ENCODE results near the gene HELT. TPM values are rescaled to one million over a fixed set of nuclear protein-coding genes. Genes with fewer than 3 reads are reported as not detected.

HELT gene
- total RNA-seq, 1 donor from 2014 or later: not detected

DNA sequence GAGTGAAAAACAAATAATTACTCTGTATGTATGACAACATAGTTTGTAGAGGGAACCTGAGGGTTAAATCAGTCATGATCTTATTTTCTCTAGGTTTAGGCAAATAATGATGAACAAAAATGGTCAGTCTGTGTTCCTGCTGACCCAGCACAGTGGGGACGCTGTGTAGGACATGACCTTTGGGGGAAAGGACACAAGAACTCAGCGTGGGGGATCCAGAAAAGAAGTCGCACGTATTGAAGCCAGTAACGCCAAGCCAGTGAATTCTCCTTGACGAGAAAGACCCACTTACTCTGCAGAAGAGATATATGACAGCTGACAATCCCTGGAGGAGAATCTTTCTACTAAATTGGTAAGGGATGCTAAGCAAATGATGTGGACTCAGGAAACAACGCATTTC, 36.6 kb downstream of the HELT start:
- no peak overlapping the region for H3K27ac ChIP-seq (ENCODE audit: low read depth, low read length)
- no peak overlapping the region for H3K4me3 ChIP-seq (ENCODE audit: low read length in 3 of 3)
- peaks cover 0 to 4% (median 0%) of the 10 kb centered on the region in 3 donors for H3K27me3 ChIP-seq (ENCODE audit: control insufficient read depth in 3 of 3, insufficient read depth in 3 of 3, low read length in 3 of 3)
- H3K9me3 ChIP-seq (ENCODE audit: control insufficient read depth in 3 of 3, low read length in 3 of 3): no peaks in the 10 kb centered on the region
- no peaks in the 10 kb centered on the region for H3K4me1 ChIP-seq (ENCODE audit: control insufficient read depth in 3 of 3, insufficient read depth in 3 of 3, low read length in 3 of 3)
- H3K36me3 ChIP-seq (ENCODE audit: control insufficient read depth in 3 of 3, insufficient read depth in 3 of 3, low read length in 3 of 3): no peaks in the 10 kb centered on the region
- H3K9ac ChIP-seq (ENCODE audit: low read depth in 1 of 3, low read length in 3 of 3): no peak overlapping the region

- no peak overlapping the region for H3K4me3 ChIP-seq (ENCODE audit: low read length in 3 of 3)
- no peaks in the 10 kb centered on the region for H3K27me3 ChIP-seq (ENCODE audit: control insufficient read depth in 3 of 3, insufficient read depth in 3 of 3, low read length in 3 of 3)
- no peak overlapping the region for H3K27ac ChIP-seq (ENCODE audit: low read depth, low read length)
- no peak overlapping the region for H3K9ac ChIP-seq (ENCODE audit: low read depth in 1 of 3, low read length in 3 of 3)
- H3K36me3 ChIP-seq (ENCODE audit: control insufficient read depth in 3 of 3, insufficient read depth in 3 of 3, low read length in 3 of 3): no peaks in the 10 kb centered on the region
- H3K4me1 ChIP-seq (ENCODE audit: control insufficient read depth in 3 of 3, insufficient read depth in 3 of 3, low read length in 3 of 3): no peaks in the 10 kb centered on the region
- H3K9me3 ChIP-seq (ENCODE audit: control insufficient read depth in 3 of 3, low read length in 3 of 3): no peaks in the 10 kb centered on the region
These were observed 43.3 kb downstream of the HELT start for GRCh38 chr4:185061610-185062009.

- H3K36me3 ChIP-seq (ENCODE audit: control insufficient read depth in 3 of 3, insufficient read depth in 3 of 3, low read length in 3 of 3): no peaks in the 10 kb centered on the region
- H3K9ac ChIP-seq (ENCODE audit: low read depth in 1 of 3, low read length in 3 of 3): no peak overlapping the region
- H3K27me3 ChIP-seq (ENCODE audit: control insufficient read depth in 3 of 3, insufficient read depth in 3 of 3, low read length in 3 of 3): no peaks in the 10 kb centered on the region
These were observed 44.3 kb downstream of the HELT start for GRCh38 chr4:185062606-185063005.

DNA sequence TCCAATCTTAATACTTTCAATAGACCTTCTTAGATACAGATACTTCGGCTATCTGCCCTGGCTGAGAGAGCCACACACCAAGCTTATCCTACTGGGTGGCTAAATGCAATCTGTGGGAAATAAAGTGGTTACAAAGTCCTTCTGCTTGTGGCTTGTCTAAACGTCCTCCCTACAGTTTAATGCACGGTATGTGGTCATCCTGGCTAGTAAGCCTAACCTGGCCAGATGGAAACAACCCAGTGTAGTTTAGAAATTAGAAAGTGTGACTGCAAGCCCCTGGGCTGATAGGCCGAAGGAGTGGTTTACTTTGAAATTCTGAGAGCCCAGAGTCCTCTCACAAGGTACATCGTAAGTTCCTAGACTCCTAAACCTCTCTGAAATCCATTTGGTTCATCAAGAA, 47.9 kb downstream of the HELT start:
- Histone ChIP-seq H3K9ac (ENCODE audit: low read depth in 1 of 3, low read length in 3 of 3) (no peak overlapping the region), H3K36me3 (ENCODE audit: control insufficient read depth in 3 of 3, insufficient read depth in 3 of 3, low read length in 3 of 3) (no peaks in the 10 kb centered on the region)

More at GRCh38 chr4:185062606-185063005, 44.3 kb downstream of the HELT start:
- no peak overlapping the region for H3K27ac ChIP-seq (ENCODE audit: low read depth, low read length)
- H3K9me3 ChIP-seq (ENCODE audit: control insufficient read depth in 3 of 3, low read length in 3 of 3): no peaks in the 10 kb centered on the region
- no peaks in the 10 kb centered on the region for H3K4me1 ChIP-seq (ENCODE audit: control insufficient read depth in 3 of 3, insufficient read depth in 3 of 3, low read length in 3 of 3)
- H3K4me3 ChIP-seq (ENCODE audit: low read length in 3 of 3): no peak overlapping the region

GRCh38 chr4:185068837-185069236, 50.5 kb downstream of the HELT start:
- H3K4me3 ChIP-seq (ENCODE audit: low read length in 3 of 3): no peak overlapping the region
- no peaks in the 10 kb centered on the region for H3K36me3 ChIP-seq (ENCODE audit: control insufficient read depth in 3 of 3, insufficient read depth in 3 of 3, low read length in 3 of 3)
- H3K4me1 ChIP-seq (ENCODE audit: control insufficient read depth in 3 of 3, insufficient read depth in 3 of 3, low read length in 3 of 3): no peaks in the 10 kb centered on the region
- H3K9ac ChIP-seq (ENCODE audit: low read depth in 1 of 3, low read length in 3 of 3): no peak overlapping the region
- no peak overlapping the region for H3K27ac ChIP-seq (ENCODE audit: low read depth, low read length)
- no peaks in the 10 kb centered on the region for H3K27me3 ChIP-seq (ENCODE audit: control insufficient read depth in 3 of 3, insufficient read depth in 3 of 3, low read length in 3 of 3)
- no peaks in the 10 kb centered on the region for H3K9me3 ChIP-seq (ENCODE audit: control insufficient read depth in 3 of 3, low read length in 3 of 3)

More for the DNA sequence above, 47.9 kb downstream of the HELT start:
- H3K27me3 ChIP-seq (ENCODE audit: control insufficient read depth in 3 of 3, insufficient read depth in 3 of 3, low read length in 3 of 3): no peaks in the 10 kb centered on the region
- no peak overlapping the region for H3K4me3 ChIP-seq (ENCODE audit: low read length in 3 of 3)
- no peaks in the 10 kb centered on the region for H3K9me3 ChIP-seq (ENCODE audit: control insufficient read depth in 3 of 3, low read length in 3 of 3)
- no peak overlapping the region for H3K27ac ChIP-seq (ENCODE audit: low read depth, low read length)
- H3K4me1 ChIP-seq (ENCODE audit: control insufficient read depth in 3 of 3, insufficient read depth in 3 of 3, low read length in 3 of 3): no peaks in the 10 kb centered on the region

Other genes starting within 250 kb of the HELT start
- 123 TPM for gene ACSL1, start 192.5 kb upstream of the HELT start, total RNA-seq
- 39.1 TPM for gene SLC25A4, start 124.8 kb downstream of the HELT start, total RNA-seq
- 15.1 TPM for gene CFAP97, start 185.5 kb downstream of the HELT start, total RNA-seq
- 12.5 TPM for gene SNX25, start 191.1 kb downstream of the HELT start, total RNA-seq

Data from skeletal muscle tissue (tissue), 4 donors.